GM18508 (cell line): ENCODE data around the gene KCNB1.

Source experiments
- ATAC-seq: cut with Tn5 transposase; IDR thresholded peaks from one replicate; pipeline ENCODE4 v1.9.1; 2021; ENCODE audit warnings: moderate number of reproducible peaks; ENCODE audit not compliant: insufficient read depth, unreplicated experiment

Gene KCNB1

GRCh38 chr20:49446808-49447207, 35.7 kb downstream of the KCNB1 start:
- ATAC-seq, result no peak

GRCh38 chr20:49446080-49446479, 36.4 kb downstream of the KCNB1 start:
- ATAC-seq, result no peak

- ATAC-seq, result no peak
Measured at GRCh38 chr20:49445176-49445575, 37.3 kb downstream of the KCNB1 start.

DNA sequence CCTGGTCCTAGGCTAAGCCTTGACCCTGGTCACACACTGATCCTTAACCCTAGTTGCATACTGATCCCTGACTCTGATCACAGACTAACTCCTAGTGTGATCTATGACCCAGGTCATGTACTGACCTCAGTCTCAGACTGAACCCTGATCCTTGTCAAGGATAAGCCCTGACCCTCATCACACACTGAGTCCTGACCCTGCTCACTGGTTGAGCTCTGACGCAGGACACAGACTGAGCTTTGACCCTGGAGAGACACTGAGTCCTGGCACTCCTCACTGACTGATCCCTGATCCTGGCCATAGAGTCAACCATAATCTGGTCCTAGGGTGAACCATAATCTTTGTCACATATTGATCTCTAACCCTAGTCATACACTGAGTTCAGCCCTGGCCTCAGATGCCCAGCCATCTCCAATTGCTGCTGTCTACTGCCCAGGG, 37.9 kb downstream of the KCNB1 start:
- ATAC-seq, result no peak

DNA sequence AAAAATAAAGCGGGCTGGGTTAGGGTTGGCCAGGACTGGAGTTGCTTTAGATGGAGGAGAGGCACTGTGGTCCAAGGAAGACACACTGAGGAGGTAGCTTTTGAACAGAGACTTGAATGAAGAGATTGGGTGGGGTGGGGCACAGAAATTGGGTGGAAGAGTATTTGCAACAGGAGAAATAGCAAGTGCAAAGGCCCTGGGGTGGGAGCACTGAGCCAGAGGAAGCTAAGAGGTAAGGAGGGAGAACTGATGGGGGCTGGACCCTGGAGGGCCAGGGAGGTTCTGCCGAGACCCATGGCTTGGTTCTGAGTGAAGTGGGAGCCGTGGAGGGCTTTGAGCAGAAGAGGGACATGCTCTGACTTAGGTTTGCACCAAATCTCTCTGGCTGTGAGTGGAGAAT, 45.4 kb downstream of the KCNB1 start:
- no peak for ATAC-seq

GRCh38 chr20:49435639-49436038, 46.8 kb downstream of the KCNB1 start:
- no peak for ATAC-seq

- ATAC-seq, result no peak
Measured at GRCh38 chr20:49433333-49433732, 49.1 kb downstream of the KCNB1 start.

DNA sequence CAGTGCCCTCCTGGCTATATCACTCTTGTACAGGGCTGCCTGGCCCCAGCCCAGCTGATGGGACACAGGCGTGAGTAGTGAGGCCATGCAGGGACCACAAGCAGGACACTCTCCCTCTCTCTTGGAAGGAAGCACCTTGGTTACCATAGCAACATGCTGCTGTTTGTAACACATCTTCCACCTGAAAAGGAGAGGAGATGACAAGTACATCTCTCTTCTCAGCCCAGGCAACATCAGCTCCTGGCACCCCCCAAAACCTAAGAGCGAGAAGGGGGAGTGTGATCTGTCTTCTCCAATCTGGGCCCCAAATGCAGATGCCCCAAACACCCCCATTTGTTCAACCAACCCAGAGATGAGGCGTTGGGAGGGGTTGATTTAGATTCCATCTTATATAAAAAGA, 49.9 kb downstream of the KCNB1 start:
- ATAC-seq, result no peak

- ATAC-seq, result no peak
Measured at GRCh38 chr20:49431329-49431728, 51.1 kb downstream of the KCNB1 start.

- no peak for ATAC-seq
Measured at GRCh38 chr20:49430320-49430719, 52.1 kb downstream of the KCNB1 start.

GRCh38 chr20:49427751-49428518, 54.5 kb downstream of the KCNB1 start:
- ATAC-seq, result no peak

- ATAC-seq, result no peak
Measured at GRCh38 chr20:49426873-49427272, 55.6 kb downstream of the KCNB1 start.

DNA sequence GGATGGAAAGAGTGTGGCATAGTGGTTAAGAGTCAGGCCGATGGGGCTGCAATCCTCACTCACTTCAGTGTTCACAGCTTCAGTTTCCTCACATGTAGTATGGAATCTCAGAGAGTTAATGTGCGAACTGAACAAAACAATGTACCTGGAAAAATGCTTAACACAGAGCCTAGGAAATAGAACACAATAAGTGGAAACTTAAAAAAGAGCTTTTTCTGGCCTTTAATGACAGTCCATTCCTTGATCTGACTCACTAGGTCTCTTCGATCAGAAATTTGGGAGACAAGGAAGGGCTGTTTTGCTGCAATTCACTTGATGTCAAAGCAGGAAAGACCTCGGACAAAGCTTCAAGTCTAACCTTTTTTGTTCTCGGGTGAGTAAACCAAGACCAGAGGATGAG, 56.1 kb downstream of the KCNB1 start:
- ATAC-seq, result no peak

- ATAC-seq, result no peak
Measured at GRCh38 chr20:49424536-49424935, 57.9 kb downstream of the KCNB1 start.

DNA sequence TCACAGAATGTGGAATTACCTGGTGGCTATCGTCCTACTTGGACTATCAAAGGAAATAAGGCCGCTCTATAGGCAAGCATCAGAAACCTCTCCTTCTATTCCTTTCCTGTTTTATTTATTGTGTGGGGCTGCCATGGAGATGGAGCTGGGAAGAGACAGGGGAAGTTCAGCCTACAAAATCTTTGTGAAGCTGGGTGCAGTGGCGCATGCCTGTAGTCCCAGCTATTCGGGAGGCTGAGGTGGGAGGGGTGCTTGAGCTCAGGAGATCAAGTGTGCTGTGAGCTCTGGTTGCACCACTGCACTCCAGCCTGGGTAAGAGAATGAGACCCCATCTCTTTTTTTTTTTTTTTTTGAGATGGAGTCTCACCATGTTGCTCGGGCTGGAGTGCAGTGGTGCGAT, 60.3 kb downstream of the KCNB1 start:
- ATAC-seq, result no peak

- no peak for ATAC-seq
Measured at GRCh38 chr20:49420811-49421295, 61.6 kb downstream of the KCNB1 start.

- ATAC-seq, result no peak
Measured at GRCh38 chr20:49420292-49420691, 62.2 kb downstream of the KCNB1 start.

DNA sequence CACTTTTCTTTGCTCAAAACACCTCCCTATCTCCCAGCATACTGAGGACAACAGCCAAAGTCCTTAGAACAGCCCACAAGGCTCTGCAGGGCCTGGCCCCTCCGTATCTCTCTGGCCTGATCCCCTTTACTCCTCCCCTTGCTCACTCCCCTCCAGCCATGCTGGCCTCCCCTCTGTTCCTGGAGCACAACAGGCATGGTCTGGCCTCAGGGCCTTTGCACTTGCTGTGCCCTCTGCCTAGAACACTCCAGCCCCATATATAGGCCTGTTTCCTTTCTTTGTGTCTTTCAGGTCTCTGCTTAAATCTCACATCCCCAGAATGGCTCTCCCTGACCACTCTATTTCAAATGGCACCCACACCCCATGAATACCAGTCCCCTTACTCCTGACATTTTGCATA, 62.7 kb downstream of the KCNB1 start:
- ATAC-seq, result no peak

DNA sequence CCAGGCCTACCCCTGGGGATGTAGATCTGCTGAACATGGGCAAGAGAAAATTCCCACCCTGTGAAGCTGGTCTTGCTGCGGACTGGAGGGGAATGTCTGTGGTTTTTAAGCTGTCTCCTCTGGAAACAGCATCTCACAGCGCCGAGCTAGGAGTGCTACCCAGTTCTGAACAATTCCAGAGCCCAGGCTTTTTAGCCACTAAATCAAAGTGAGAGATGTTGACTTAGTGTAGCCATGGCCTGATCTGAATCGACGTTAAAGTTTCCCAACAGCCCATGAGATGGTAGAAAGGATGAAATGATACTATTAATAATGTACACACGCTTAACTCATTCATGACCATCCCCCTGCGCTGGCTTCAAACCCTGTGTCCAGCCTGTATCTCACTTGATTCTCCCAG, 63.7 kb downstream of the KCNB1 start:
- no peak for ATAC-seq

DNA sequence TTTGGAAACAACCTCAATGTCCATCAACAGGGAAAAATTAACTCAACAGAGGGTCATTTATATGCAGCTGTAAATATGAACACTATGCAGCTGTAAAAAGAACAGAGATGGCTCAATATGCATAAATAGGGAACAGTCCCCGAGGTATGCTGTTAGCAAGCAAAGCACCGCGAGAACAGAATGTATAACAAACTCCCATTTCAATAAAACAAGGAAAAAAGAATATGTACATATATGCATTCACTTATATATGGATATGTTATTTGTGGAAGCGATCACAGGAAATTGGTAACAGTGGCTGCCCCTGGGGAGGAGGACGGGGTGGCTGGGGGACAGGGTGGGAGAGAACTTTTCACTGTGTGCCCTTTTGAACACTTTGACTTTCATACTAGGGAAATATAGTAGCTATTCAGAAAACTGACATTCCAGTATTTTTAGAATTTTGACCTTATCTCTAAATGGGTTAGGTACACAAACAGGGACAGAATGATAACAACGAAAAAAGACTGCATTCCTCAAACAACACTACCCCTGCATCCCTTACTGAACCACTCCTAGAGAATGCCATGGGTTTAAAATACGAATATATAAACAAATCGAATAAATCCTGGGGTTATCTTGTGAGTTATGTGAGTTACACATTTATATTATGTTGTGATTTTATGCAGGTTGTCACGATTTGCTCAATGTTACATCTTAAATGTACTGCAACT, 64.5 kb downstream of the KCNB1 start:
- no peak for ATAC-seq

DNA sequence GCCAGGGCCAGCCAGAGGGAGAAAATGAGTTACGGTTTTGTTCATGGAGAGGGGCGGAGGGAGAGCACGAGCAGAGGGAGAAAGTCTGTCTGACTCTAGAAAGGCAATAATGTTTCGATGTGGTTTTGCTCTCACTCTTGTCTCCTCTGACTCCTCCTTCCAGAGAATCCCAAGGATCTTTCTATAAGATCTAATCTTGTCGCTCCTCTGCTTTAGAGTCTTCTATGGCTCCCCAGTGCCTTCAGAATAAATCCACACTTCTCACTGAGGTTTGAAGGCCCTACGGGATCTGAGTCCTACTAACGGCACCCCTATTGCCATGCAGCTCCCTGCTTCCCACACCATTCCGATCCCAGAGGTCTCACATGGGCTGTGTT, 66.8 kb downstream of the KCNB1 start:
- ATAC-seq, result no peak
